Upper lobe of right lung (tissue), 1 donor: ENCODE measurements around the gene PRKCA. TPM values are rescaled to one million over a fixed set of nuclear protein-coding genes. Genes with fewer than 3 reads are reported as not detected.
"Not testable (repeated sequence)": the region's sequence is repeated elsewhere in the genome, so short reads cannot be mapped to it uniquely, and the experiment has no call there.

Source experiments
- ATAC-seq: fragments of 200-7000 bp; cut with Tn5 transposase; one replicate; pipeline ENCODE4 v1.9.1; 2020; ENCODE audit warnings: mild to moderate bottlenecking, moderate library complexity
- DNase-seq: peaks from one replicate; pipeline ENCODE4 v3.0.0-alpha.2; 2020
- H3K27ac ChIP-seq: fragments of 200-600 bp; one replicate; pipeline ENCODE4 v1.8.0; 2022
- H3K27me3 ChIP-seq: fragments of 200-600 bp; one replicate; pipeline ENCODE4 v1.8.0; 2022; ENCODE audit warnings: mild to moderate bottlenecking
- H3K36me3 ChIP-seq: fragments of 200-600 bp; one replicate; pipeline ENCODE4 v1.8.0; 2022
- H3K4me1 ChIP-seq: fragments of 200-600 bp; one replicate; pipeline ENCODE4 v1.8.0; 2022
- H3K4me3 ChIP-seq: fragments of 200-600 bp; one replicate; pipeline ENCODE4 v1.8.0; 2022; ENCODE audit warnings: mild to moderate bottlenecking
- H3K9me3 ChIP-seq: fragments of 200-600 bp; one replicate; pipeline ENCODE4 v1.8.0; 2022
- intact Hi-C: fragments of 100-400 bp; cut with DNase I; formaldehyde crosslinking; loops from one replicate; pipeline ENCODE4 v1.11.0; 2022
- total RNA-seq: library from RNA; stranded (reverse); fragmentation: NEBNext Ultra II Directional; extraction: Animal tissue kit (Norgen Biotek cat#: 25700); gene quantifications from one replicate; pipeline ENCODE4 v1.2.1, GENCODE V29; 2021
- TF ChIP-seq, protein P1 (sequence below): fragments of 200-600 bp; IDR thresholded peaks from one replicate; pipeline ENCODE4 v1.8.0; 2022; ENCODE audit warnings: antibody characterized with exemption
- donor health status: DM: no; HTN: yes; CAD: no; lungs with severe emphysema.

PRKCA gene
- total RNA-seq, 1 donor from 2014 or later, result 43.4 TPM

DNA sequence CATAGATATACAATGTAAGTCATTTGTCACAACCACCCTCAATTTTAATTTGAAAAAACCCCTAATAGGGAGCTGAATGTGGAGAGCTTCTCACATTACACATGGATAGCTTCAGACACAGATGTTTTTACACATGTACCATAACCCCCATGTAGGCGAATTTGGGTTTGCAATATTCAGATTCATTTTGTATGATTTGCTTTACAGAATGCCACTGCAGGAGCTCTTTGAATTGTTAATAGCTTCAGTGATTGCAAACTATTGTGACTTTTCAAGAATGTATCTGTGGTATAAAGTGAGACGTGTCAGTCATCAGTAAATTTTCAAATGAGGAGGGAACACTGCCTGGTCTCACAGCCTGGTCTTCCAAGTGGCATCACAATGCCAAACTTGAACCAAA, 419.9 kb downstream of the PRKCA start:
- no peak overlapping the region for H3K27ac ChIP-seq
- TF ChIP-seq, protein P1, sequence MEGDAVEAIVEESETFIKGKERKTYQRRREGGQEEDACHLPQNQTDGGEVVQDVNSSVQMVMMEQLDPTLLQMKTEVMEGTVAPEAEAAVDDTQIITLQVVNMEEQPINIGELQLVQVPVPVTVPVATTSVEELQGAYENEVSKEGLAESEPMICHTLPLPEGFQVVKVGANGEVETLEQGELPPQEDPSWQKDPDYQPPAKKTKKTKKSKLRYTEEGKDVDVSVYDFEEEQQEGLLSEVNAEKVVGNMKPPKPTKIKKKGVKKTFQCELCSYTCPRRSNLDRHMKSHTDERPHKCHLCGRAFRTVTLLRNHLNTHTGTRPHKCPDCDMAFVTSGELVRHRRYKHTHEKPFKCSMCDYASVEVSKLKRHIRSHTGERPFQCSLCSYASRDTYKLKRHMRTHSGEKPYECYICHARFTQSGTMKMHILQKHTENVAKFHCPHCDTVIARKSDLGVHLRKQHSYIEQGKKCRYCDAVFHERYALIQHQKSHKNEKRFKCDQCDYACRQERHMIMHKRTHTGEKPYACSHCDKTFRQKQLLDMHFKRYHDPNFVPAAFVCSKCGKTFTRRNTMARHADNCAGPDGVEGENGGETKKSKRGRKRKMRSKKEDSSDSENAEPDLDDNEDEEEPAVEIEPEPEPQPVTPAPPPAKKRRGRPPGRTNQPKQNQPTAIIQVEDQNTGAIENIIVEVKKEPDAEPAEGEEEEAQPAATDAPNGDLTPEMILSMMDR, result no peak
- H3K9me3 ChIP-seq, result no peaks in the 10 kb centered on the region
- no peaks in the 10 kb centered on the region for H3K36me3 ChIP-seq
- no peaks in the 10 kb centered on the region for H3K27me3 ChIP-seq
- ATAC-seq, result no peak
- intact Hi-C loops, result no loop called here
- no peak overlapping the region for H3K4me3 ChIP-seq
- no peak for DNase-seq
- peaks cover 8% of the 10 kb centered on the region for H3K4me1 ChIP-seq

DNA sequence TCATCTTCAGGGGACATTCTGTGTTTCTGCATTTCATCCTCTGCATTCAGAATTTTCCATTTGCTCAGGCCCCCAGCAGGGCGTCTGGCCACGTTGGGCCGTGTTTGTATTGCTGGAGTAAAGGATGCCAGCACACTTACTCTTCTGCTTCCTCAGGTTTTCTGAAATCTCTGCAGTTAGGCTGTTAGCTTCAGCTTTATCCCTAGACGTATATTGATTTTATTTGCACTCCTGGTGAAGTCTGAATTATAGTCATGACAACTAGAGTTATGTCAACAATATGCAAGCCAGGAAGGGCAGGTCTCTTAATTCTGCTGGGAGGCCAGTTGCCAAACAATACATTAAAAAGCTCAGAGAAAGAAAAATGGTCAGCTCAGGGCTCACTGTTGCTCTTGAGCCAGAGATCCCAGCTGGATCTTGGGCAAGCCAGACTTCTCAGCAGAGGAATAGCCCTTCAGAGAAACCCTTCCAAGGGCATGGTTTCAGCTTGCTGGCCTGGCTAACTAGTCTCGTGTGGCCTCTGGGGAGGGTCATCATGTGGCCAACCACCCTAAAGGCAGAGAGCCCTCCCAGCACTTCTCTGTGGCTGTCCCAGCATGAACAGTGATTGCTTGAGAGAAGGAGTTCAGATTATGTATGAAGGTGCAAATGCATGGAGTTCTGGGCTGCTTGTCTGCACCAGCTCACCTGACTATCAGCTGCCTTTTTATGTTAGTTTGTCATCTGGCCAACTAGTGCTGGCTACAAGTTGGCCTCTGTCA, 422.3 kb downstream of the PRKCA start:
- TF ChIP-seq, protein P1, result no peak
- no peaks in the 10 kb centered on the region for H3K27me3 ChIP-seq
- H3K36me3 ChIP-seq, result no peaks in the 10 kb centered on the region
- intact Hi-C loops, result no loop called here
- H3K9me3 ChIP-seq, result no peaks in the 10 kb centered on the region
- no peak overlapping the region for H3K4me3 ChIP-seq
- DNase-seq, result no peak
- peak; percentile 23 for ATAC-seq
- H3K4me1 ChIP-seq, result peaks cover 8% of the 10 kb centered on the region
- no peak overlapping the region for H3K27ac ChIP-seq

DNA sequence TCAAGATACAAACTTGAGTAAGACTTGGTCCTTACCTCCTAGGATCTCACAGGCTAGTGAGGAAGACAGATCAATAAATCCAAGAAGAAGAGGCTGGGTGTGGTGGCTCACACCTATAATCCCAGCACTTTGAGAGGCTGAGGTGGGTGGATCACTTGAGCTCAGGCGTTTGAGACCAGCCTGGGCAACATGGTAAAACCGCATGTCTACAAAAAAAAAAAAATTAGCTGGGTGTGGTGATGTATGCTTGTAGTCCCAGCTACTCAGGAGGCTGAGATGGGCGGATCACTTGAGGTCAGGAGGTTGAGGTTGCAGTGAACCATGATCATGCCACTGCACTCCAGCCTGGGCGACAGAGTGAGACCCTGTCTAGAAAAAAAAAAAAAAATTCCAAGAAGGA, 423.0 kb downstream of the PRKCA start:
- ATAC-seq, H3K27me3 ChIP-seq, H3K9me3 ChIP-seq, DNase-seq, H3K4me3 ChIP-seq, H3K27ac ChIP-seq, H3K36me3 ChIP-seq, H3K4me1 ChIP-seq, intact Hi-C loops: not testable (repeated sequence)

DNA sequence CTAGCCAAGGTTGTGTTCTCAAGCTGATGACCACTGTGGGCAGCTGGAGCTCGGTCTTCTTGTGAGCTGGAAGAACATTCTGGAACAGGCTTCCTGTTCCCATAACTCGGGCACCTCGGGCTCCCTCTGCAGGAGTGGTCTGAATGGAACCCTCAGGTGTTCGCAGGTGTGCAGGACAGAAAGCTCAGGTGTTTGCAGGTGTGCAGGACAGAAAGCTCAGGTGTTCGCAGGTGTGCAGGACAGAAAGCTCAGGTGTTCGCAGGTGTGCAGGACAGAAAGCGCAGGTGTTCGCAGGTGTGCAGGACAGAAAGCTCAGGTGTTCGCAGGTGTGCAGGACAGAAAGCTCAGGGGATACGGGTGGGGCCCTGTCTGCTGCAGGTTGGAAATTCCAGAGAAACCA, 423.5 kb downstream of the PRKCA start:
- TF ChIP-seq, protein P1, result no peak
- H3K9me3 ChIP-seq, result no peaks in the 10 kb centered on the region
- peaks cover 8% of the 10 kb centered on the region for H3K4me1 ChIP-seq
- ATAC-seq (no peak), DNase-seq (no peak)
- no peaks in the 10 kb centered on the region for H3K27me3 ChIP-seq
- no peak overlapping the region for H3K4me3 ChIP-seq
- no peak overlapping the region for H3K27ac ChIP-seq
- intact Hi-C loops, result no loop called here
- no peaks in the 10 kb centered on the region for H3K36me3 ChIP-seq

DNA sequence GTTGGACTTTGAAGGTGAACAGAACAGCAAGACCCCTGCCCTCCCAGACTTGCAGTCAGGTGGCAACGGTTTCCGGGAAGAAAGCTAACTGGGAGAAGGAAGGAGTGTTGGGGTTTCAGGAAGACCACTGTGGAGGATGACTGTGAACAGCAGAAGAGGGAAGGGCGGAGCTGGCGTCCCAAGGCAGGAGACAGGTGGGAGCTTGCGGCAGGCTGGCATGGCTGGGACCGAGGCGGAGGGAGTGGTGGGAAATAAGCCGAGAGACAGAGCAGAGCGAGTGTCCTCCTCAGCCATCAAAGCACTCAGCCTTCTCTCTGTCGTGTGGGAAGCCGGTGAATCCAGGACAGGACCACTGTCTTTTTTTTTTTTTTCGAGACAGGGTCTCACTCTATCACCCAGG, 424.0 kb downstream of the PRKCA start:
- Histone ChIP-seq H3K27me3 (no peaks in the 10 kb centered on the region), H3K4me1 (peaks cover 8% of the 10 kb centered on the region), H3K27ac (no peak overlapping the region), H3K36me3 (no peaks in the 10 kb centered on the region), H3K9me3 (no peaks in the 10 kb centered on the region), H3K4me3 (no peak overlapping the region)
- no peak for DNase-seq
- TF ChIP-seq, protein P1, result no peak
- ATAC-seq, result no peak
- intact Hi-C loops, result no loop called here

DNA sequence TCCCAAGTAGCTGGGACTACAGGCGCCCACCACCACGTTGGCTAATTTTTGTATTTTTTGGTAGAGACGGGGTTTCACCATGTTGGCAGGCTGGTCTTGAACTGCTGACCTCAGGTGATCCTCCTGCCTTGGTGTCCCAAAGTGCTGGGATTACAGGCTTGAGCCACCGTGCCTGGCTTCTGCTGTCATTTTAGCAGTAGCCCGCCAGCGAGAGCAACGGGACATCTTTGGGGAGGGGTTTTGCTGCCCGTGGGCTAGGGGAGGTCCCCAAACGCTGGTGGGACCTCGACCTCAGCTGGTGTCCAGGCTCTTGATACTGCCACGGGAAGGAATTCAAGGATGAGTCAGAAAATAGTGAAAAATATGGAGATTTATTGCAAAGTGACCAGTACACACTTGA, 424.4 kb downstream of the PRKCA start:
- DNase-seq, result no peak
- H3K9me3 ChIP-seq, result no peaks in the 10 kb centered on the region
- intact Hi-C loops, result no loop called here
- H3K4me3 ChIP-seq, result no peak overlapping the region
- TF ChIP-seq, protein P1, result no peak
- no peaks in the 10 kb centered on the region for H3K36me3 ChIP-seq
- no peak overlapping the region for H3K27ac ChIP-seq
- ATAC-seq, result no peak
- H3K4me1 ChIP-seq, result peaks cover 8% of the 10 kb centered on the region
- no peaks in the 10 kb centered on the region for H3K27me3 ChIP-seq
